ENCODE results near the gene PLCD3. TPM values are rescaled to one million over a fixed set of nuclear protein-coding genes. Genes with fewer than 3 reads are reported as not detected.
A peak's percentile ranks its signal among the peaks of the same experiment; 100 is the strongest.

Gene PLCD3
- total and polyA plus RNA-seq, 8 donors, result 12.5 to 49.1 (median 16.9) TPM

DNA sequence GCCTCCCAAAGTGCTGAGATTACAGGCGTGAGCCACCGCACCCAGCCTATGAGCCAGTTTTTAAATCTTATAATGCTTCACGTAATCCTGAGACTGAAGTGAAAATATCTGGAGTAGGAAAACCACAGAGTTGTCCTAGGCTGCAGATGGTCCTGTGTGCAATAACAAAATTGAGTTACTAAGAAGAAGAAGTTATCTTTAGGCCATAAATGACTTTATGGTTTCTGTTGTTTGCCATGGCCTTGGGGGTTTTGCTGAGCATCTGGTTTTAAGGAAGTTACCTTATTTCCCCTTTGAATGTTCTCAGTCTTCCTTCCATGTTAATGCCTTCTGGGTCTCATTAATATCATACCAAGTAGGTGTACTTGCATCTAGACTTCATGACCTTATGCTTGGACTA, 54.7 kb downstream of the PLCD3 start:
- Histone ChIP-seq H3K27ac (peak overlapping the region in 1 of 2 donors; percentile 72), H3K36me3 (peaks cover 0 to 69% of the 10 kb centered on the region in 2 donors), H3K27me3 (no peaks in the 10 kb centered on the region), H3K9me3 (no peaks in the 10 kb centered on the region), H3K4me3 (no peak overlapping the region), H3K4me1 (peaks cover 3 to 51% of the 10 kb centered on the region in 2 donors)
- ATAC-seq, result no peak
- intact Hi-C loops (cut with DNase I), result no loop called here
- TF ChIP-seq, protein P1, sequence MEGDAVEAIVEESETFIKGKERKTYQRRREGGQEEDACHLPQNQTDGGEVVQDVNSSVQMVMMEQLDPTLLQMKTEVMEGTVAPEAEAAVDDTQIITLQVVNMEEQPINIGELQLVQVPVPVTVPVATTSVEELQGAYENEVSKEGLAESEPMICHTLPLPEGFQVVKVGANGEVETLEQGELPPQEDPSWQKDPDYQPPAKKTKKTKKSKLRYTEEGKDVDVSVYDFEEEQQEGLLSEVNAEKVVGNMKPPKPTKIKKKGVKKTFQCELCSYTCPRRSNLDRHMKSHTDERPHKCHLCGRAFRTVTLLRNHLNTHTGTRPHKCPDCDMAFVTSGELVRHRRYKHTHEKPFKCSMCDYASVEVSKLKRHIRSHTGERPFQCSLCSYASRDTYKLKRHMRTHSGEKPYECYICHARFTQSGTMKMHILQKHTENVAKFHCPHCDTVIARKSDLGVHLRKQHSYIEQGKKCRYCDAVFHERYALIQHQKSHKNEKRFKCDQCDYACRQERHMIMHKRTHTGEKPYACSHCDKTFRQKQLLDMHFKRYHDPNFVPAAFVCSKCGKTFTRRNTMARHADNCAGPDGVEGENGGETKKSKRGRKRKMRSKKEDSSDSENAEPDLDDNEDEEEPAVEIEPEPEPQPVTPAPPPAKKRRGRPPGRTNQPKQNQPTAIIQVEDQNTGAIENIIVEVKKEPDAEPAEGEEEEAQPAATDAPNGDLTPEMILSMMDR (IDR thresholded peaks at IDR 0.05), result no peak
- no peak for DNase-seq

DNA sequence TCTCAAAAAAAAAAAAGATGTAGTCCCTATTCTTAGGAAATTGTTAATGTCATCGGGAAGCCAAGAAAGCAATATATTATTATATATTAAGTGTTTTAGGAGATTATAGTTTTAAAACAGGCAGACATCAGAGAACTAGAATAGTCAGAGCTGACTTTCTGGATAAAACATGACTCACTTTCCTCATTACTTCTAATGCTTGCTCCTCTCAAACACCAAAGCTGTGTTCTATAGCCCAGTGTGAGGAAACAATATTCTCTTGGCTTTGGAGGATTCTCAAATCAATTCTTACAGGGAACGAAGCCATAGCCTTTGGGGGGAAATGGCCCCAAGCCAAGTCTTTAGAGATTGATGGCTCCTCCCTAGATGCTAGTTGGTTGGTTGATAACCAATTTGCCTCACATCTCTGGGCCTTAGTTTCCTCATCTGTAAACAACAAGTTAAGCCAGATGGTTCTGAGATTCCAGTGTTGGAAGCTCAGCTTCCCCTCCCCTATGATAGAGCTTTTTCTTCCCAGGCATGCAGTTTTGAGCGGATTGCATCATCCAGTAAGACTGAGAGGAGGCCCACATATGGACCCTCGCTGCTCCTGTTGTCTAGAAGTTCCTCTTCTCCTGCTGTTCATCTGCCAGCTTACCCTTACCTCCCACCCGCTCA, 58.8 kb downstream of the PLCD3 start:
- H3K27me3 ChIP-seq, result no peaks in the 10 kb centered on the region
- H3K9me3 ChIP-seq, result no peaks in the 10 kb centered on the region
- TF ChIP-seq, protein P1 (IDR thresholded peaks at IDR 0.05), result no peak
- H3K27ac ChIP-seq, result peak overlapping the region; percentile 5 to 18
- DNase-seq (peak in 1 of 4 donors; percentile 33), ATAC-seq (peak; percentile 69)
- intact Hi-C loops (cut with DNase I), result no loop called here
- H3K36me3 ChIP-seq, result peaks cover 0 to 56% of the 10 kb centered on the region in 2 donors
- peaks cover 3 to 70% of the 10 kb centered on the region in 2 donors for H3K4me1 ChIP-seq
- no peak overlapping the region for H3K4me3 ChIP-seq

DNA sequence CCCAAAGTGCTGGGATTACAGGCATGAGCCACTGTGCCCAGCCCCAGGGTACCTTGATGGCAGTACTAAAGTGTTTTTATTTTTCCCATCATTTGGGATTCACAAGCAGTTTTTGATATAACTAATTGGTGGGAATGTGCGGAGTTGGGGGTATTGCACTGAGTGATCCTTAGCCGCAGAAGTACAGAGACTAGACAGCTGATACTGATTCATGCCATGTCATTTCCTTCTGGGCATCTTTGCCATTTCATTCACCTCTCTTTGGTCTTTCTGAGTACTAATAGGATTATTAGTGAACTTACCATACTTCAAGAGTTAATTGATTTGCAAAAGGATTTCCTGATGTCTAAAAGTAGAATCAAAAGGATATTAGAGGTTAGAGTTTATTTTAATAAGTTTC, 61.5 kb downstream of the PLCD3 start:
- TF ChIP-seq, protein P1 (IDR thresholded peaks at IDR 0.05), result no peak
- H3K4me1 ChIP-seq, result peaks cover 5 to 57% of the 10 kb centered on the region in 2 donors
- DNase-seq (no peak), ATAC-seq (no peak)
- no peaks in the 10 kb centered on the region for H3K9me3 ChIP-seq
- H3K27ac ChIP-seq, result peak overlapping the region in 1 of 2 donors; percentile 37
- intact Hi-C loops (cut with DNase I), result no loop called here
- no peak overlapping the region for H3K4me3 ChIP-seq
- H3K27me3 ChIP-seq, result no peaks in the 10 kb centered on the region
- peaks cover 0 to 51% of the 10 kb centered on the region in 2 donors for H3K36me3 ChIP-seq

DNA sequence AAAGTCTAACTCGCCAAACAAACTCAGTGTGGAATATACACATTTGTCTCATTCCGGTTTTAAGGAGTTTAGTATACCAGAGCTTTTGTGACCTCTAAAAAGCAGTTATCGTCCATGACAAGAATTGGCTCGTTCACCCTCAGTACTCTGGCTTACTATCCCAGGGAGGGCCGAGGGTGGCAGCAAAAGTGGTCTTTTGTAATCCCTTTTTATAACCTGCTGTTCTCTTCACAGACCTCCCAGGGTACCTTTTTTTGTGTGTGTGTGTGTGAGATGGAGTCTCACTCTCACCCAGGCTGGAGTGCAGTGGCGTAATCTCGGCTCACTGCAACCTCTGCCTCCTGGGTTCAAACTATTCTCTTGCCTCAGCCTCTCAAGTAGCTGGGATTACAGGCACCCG, 62.3 kb downstream of the PLCD3 start:
- Histone ChIP-seq H3K27ac (no peak overlapping the region), H3K36me3 (peaks cover 0 to 45% of the 10 kb centered on the region in 2 donors), H3K4me3 (no peak overlapping the region), H3K27me3 (no peaks in the 10 kb centered on the region), H3K4me1 (peaks cover 5 to 61% of the 10 kb centered on the region in 2 donors), H3K9me3 (no peaks in the 10 kb centered on the region)
- intact Hi-C loops (cut with DNase I), result no loop called here
- TF ChIP-seq, protein P1 (IDR thresholded peaks at IDR 0.05), result no peak
- DNase-seq (no peak), ATAC-seq (no peak)

DNA sequence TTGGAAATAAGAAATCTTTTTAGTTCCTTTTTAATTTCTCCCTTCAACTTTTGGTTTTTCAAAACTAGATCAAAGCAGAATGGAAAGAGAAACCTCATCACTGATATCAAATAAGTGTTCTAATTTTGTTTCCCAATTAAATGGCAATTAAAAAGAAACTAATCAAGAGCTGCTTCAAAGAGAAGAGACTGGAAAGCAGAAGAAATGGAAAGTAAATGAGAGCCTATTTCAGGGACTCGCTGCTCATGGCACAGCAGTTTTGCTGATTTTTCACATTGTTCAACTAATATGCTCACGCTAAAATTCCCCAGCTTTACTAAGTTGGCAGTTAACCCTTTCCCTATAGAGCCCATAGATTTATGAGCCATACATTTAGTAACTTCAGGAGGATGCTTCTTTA, 64.7 kb downstream of the PLCD3 start:
- intact Hi-C loops (cut with DNase I), result no loop called here
- Histone ChIP-seq H3K36me3 (peaks cover 0 to 33% of the 10 kb centered on the region in 2 donors), H3K27ac (no peak overlapping the region), H3K4me1 (peaks cover 6 to 67% of the 10 kb centered on the region in 2 donors), H3K27me3 (no peaks in the 10 kb centered on the region), H3K4me3 (no peak overlapping the region), H3K9me3 (no peaks in the 10 kb centered on the region)
- TF ChIP-seq, protein P1 (IDR thresholded peaks at IDR 0.05), result no peak
- ATAC-seq, result no peak
- no peak for DNase-seq
